ENCODE data around the gene RGS8.

The RGS8 gene

DNA sequence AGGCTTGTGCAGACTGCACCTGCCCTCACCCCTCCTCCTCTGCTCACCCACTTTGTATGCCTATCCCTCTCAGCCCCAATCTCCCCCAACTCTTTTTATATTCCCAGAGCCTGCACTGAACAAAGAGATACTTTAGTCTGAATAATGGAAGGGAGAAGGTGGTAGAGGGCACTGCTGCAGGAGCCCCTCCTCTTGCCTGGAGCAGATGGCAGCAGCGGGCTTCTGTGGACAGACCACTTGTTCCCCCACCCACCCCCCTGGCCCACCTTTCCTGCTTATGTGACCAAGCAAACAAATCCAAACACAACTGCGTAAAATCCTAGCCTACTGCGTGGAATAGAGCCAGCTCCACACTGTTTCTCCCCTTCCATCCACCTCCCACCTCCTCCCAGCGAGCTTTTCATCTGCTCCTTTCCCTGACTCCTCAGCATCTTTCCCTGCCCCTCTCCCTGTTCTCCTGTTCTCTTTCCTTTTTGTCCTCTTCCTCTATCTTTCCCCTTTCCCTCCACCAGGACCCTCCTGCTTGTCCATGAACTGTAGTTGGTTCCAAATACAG is 27.5 kb downstream of the RGS8 start:
- Histone ChIP-seq H3K27me3 (ENCODE audit: insufficient read depth, low read length) (peaks cover 54% of the 10 kb centered on the region), H2AFZ (ENCODE audit: low read length, unreplicated experiment) (no peak overlapping the region), H3K4me1 (ENCODE audit: control insufficient read depth, insufficient read depth, low read length, unreplicated experiment) (no peaks in the 10 kb centered on the region), H3K27ac (ENCODE audit: low read depth, low read length) (no peak overlapping the region), H3K36me3 (ENCODE audit: insufficient read depth, low read length) (no peaks in the 10 kb centered on the region), H3K79me2 (ENCODE audit: control insufficient read depth, insufficient read depth, low read length, unreplicated experiment) (no peaks in the 10 kb centered on the region), H3K4me3 (ENCODE audit: low read depth, low read length) (no peak overlapping the region)

DNA sequence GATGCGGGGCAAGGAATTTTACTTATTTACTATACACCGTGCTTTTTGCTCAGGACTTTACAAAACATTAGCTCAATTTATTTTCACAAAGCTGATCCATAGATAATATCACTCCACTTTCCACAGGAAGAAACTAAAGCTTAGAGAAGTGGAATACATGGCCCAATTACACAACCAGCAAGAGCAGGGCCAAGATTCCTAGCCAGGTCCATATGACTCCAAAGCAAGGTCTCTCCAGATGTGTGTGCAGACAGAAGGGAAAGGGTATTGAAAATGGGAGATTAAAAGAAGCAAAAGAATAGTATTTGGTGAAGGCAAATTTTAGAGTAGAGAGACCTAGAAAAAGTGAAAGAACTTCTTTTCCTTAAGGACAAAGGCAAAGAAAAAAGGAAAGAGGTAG is 30.4 kb downstream of the RGS8 start:
- H3K4me1 ChIP-seq (ENCODE audit: control insufficient read depth, insufficient read depth, low read length, unreplicated experiment) = no peaks in the 10 kb centered on the region

DNA sequence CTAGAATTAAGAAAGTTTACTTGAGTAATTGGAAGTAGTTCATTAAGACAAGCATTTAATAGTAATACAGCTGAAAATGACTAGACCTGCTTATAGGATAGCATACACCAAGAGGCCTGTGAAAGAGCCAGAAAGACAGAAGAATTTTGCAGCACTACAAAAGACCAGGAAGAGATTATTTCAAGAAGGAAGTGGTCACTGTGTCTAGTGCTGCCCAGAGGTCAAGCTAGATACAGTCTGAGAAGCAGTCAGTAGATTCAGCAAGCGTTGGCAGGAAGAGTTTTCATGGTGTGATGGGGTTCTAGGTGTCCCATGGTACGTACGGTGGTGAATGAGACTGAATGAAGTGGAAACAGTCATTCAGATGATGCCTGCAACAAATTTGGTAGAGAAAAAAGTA is 31.5 kb downstream of the RGS8 start:
- no peaks in the 10 kb centered on the region for H3K79me2 ChIP-seq (ENCODE audit: control insufficient read depth, insufficient read depth, low read length, unreplicated experiment)
- no peaks in the 10 kb centered on the region for H3K4me1 ChIP-seq (ENCODE audit: control insufficient read depth, insufficient read depth, low read length, unreplicated experiment)
- H3K4me3 ChIP-seq (ENCODE audit: low read depth, low read length) = no peak overlapping the region
- H2AFZ ChIP-seq (ENCODE audit: low read length, unreplicated experiment) = no peak overlapping the region
- no peak overlapping the region for H3K27ac ChIP-seq (ENCODE audit: low read depth, low read length)
- no peaks in the 10 kb centered on the region for H3K36me3 ChIP-seq (ENCODE audit: insufficient read depth, low read length)
- peaks cover 18% of the 10 kb centered on the region for H3K27me3 ChIP-seq (ENCODE audit: insufficient read depth, low read length)

More for the DNA sequence above, 30.4 kb downstream of the RGS8 start:
- Histone ChIP-seq H3K4me3 (ENCODE audit: low read depth, low read length) (no peak overlapping the region), H3K27me3 (ENCODE audit: insufficient read depth, low read length) (peaks cover 28% of the 10 kb centered on the region), H3K27ac (ENCODE audit: low read depth, low read length) (no peak overlapping the region), H3K79me2 (ENCODE audit: control insufficient read depth, insufficient read depth, low read length, unreplicated experiment) (no peaks in the 10 kb centered on the region), H2AFZ (ENCODE audit: low read length, unreplicated experiment) (no peak overlapping the region), H3K36me3 (ENCODE audit: insufficient read depth, low read length) (no peaks in the 10 kb centered on the region)

DNA sequence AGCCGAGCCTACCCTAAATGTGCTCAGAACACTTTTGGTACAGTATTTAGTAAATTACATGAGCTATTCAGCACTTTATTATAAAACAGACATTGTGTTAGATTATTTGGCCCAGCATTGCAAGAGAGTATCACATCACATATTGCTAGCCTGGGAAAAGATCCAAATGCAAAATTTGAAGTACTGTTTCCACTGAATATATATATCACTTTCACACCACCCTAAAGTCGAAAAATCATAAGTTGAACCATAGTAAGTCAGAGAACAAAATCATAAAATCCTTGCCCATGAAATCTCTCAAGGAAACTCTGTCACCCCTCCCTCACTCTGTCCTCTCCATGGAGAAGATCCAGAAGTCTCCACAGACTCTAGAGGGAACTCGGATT is 33.1 kb downstream of the RGS8 start:
- Histone ChIP-seq H2AFZ (ENCODE audit: low read length, unreplicated experiment) (no peak overlapping the region), H3K27me3 (ENCODE audit: insufficient read depth, low read length) (peaks cover 4% of the 10 kb centered on the region), H3K4me1 (ENCODE audit: control insufficient read depth, insufficient read depth, low read length, unreplicated experiment) (no peaks in the 10 kb centered on the region), H3K79me2 (ENCODE audit: control insufficient read depth, insufficient read depth, low read length, unreplicated experiment) (no peaks in the 10 kb centered on the region), H3K4me3 (ENCODE audit: low read depth, low read length) (no peak overlapping the region), H3K36me3 (ENCODE audit: insufficient read depth, low read length) (no peaks in the 10 kb centered on the region), H3K27ac (ENCODE audit: low read depth, low read length) (no peak overlapping the region)

DNA sequence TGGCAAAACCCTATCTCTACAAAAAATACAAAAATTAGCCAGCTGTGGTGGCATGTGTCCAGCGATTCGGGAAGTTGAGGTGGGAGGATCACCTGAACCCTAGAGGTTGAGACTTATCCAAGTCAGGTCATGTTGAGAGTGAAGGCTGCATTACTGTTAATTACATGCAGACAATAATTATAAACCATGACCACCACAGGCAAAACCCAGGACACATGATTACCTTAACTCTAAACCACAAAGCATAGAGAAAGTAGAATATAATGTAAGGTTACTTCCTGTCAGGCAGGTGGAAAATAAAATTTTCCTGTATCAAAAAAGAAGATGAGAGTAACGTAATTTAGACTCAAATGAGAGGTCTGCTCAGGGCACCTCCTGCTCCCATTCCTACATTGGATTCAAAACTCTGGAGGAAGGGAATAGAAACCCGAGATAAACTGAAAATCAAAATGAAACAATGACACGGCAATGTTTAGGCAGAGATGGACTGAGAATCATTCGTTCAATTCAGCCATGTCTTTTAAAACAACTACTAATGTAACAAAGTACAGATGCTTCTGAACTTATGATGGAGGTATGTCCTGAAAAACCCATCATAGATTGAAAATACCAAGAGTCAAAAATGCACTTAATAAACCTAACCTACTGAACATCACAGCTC is 33.6 kb downstream of the RGS8 start:
- H3K27ac ChIP-seq (ENCODE audit: low read depth, low read length) = no peak overlapping the region
- H3K4me3 ChIP-seq (ENCODE audit: low read depth, low read length) = no peak overlapping the region
- no peak overlapping the region for H2AFZ ChIP-seq (ENCODE audit: low read length, unreplicated experiment)
- no peaks in the 10 kb centered on the region for H3K4me1 ChIP-seq (ENCODE audit: control insufficient read depth, insufficient read depth, low read length, unreplicated experiment)
- H3K36me3 ChIP-seq (ENCODE audit: insufficient read depth, low read length) = no peaks in the 10 kb centered on the region
- peaks cover 6% of the 10 kb centered on the region for H3K27me3 ChIP-seq (ENCODE audit: insufficient read depth, low read length)
- no peaks in the 10 kb centered on the region for H3K79me2 ChIP-seq (ENCODE audit: control insufficient read depth, insufficient read depth, low read length, unreplicated experiment)

DNA sequence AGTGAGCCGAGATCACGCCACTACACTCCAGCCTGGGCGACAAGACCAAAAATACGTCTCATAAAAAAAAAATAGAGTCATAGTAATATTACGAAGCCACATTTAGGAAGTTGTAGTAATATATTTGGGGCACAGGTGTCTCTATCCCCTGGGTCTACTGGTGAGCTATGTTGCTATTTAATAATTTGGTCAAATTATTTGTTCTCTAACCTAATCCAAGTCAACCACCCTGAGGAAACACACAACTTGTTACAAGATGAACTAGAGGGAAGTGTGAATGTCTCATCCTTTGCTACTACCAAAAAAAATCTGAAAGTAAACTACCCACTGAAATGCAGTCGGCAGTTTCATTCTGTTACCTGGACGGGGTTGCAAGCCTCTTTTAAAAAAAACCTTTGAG is 35.3 kb downstream of the RGS8 start:
- Histone ChIP-seq H3K4me1 (ENCODE audit: control insufficient read depth, insufficient read depth, low read length, unreplicated experiment) (no peaks in the 10 kb centered on the region), H3K27ac (ENCODE audit: low read depth, low read length) (no peak overlapping the region), H2AFZ (ENCODE audit: low read length, unreplicated experiment) (no peak overlapping the region), H3K4me3 (ENCODE audit: low read depth, low read length) (no peak overlapping the region), H3K36me3 (ENCODE audit: insufficient read depth, low read length) (no peaks in the 10 kb centered on the region), H3K27me3 (ENCODE audit: insufficient read depth, low read length) (peaks cover 8% of the 10 kb centered on the region), H3K79me2 (ENCODE audit: control insufficient read depth, insufficient read depth, low read length, unreplicated experiment) (no peaks in the 10 kb centered on the region)

DNA sequence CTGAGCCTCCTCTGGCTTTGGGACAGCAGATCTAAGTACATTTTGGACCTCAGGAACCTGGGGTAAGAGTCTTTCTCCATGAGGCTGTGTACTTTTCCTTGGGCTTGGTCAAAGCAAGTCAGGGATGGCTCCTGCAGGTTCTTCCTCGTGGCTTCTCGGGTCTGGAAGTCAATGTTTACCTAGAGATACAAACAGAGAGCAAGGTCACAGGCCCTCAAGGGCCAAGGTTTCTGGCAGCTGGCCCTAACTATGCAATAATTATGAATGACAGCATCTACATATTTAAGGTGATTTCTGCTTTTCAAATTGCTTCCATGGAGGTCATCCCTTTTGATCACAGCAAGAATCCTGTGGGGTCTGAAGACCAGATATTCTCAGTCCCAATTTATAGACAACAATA is 37.6 kb downstream of the RGS8 start:
- Histone ChIP-seq H3K27ac (ENCODE audit: low read depth, low read length) (no peak overlapping the region), H3K79me2 (ENCODE audit: control insufficient read depth, insufficient read depth, low read length, unreplicated experiment) (no peaks in the 10 kb centered on the region), H3K4me1 (ENCODE audit: control insufficient read depth, insufficient read depth, low read length, unreplicated experiment) (no peaks in the 10 kb centered on the region)

DNA sequence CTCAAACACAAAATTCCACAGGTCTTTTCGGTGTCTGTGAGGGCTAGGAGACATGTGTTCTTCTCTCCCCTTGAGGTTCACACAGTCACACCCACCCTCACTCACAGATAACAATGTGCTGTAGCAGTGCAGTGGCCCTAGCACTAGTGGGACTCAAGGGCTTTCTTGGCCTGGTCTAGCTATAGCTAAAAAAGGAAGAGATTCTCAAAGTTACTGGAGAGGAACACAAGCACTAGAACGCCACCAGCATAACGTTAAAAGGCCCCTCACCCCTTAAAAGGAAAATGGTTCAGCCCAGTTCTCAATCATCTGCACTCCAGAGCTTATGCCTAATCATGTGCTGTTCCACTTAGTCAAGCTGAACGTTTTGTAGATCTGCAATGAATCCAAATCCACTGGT is 39.5 kb downstream of the RGS8 start:
- Histone ChIP-seq H3K36me3 (ENCODE audit: insufficient read depth, low read length) (no peaks in the 10 kb centered on the region), H3K4me3 (ENCODE audit: low read depth, low read length) (no peak overlapping the region), H3K27me3 (ENCODE audit: insufficient read depth, low read length) (peaks cover 21% of the 10 kb centered on the region; the same call in 1 of the 2 replicates), H3K79me2 (ENCODE audit: control insufficient read depth, insufficient read depth, low read length, unreplicated experiment) (no peaks in the 10 kb centered on the region), H3K4me1 (ENCODE audit: control insufficient read depth, insufficient read depth, low read length, unreplicated experiment) (no peaks in the 10 kb centered on the region), H3K27ac (ENCODE audit: low read depth, low read length) (no peak overlapping the region), H2AFZ (ENCODE audit: low read length, unreplicated experiment) (no peak overlapping the region)

More for the DNA sequence above, 37.6 kb downstream of the RGS8 start:
- Histone ChIP-seq H2AFZ (ENCODE audit: low read length, unreplicated experiment) (no peak overlapping the region), H3K4me3 (ENCODE audit: low read depth, low read length) (no peak overlapping the region), H3K27me3 (ENCODE audit: insufficient read depth, low read length) (peaks cover 8% of the 10 kb centered on the region), H3K36me3 (ENCODE audit: insufficient read depth, low read length) (no peaks in the 10 kb centered on the region)

DNA sequence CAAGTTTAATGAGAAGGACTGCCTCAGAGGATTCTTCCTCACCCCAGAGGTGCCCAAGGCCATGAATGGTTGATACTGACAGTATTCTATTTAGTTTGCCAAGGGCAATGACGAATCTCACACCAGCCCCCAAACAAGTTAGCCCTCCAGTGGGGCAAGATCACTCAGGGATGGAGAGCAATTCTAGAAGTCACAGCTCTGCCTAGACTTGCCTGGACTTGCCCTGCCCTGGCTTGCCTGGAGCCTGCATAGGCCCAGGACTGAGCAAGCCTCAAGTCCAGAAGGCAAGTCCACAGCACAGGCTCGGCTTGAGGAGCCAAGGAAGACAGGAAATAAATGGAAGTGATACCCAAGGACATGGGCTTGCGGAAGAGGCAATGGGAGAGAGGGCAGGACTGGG is 40.7 kb downstream of the RGS8 start:
- Histone ChIP-seq H3K36me3 (ENCODE audit: insufficient read depth, low read length) (no peaks in the 10 kb centered on the region), H3K4me1 (ENCODE audit: control insufficient read depth, insufficient read depth, low read length, unreplicated experiment) (no peaks in the 10 kb centered on the region), H3K27me3 (ENCODE audit: insufficient read depth, low read length) (peaks cover 24% of the 10 kb centered on the region; the same call in 1 of the 2 replicates), H3K79me2 (ENCODE audit: control insufficient read depth, insufficient read depth, low read length, unreplicated experiment) (no peaks in the 10 kb centered on the region), H2AFZ (ENCODE audit: low read length, unreplicated experiment) (no peak overlapping the region), H3K27ac (ENCODE audit: low read depth, low read length) (no peak overlapping the region), H3K4me3 (ENCODE audit: low read depth, low read length) (no peak overlapping the region)

DNA sequence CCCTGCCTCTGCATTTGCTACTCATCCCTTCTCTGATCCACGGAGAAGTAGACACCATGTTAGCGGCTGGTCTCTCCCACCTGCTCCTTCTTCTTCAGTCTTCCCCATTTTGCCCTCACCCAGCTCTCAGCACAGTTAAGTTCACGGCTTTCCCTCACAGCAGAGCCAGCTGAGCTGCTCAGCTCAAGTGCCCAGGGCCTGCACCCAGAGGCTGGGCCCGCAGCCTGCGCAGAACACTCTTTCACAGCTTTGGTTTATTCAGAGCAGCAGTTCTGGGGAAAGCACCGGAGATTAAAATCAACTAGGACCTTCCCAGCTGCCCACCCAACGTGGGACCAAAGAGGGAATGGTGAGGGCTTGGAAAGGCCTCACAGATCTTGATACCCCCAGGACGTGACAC is 41.9 kb downstream of the RGS8 start:
- Histone ChIP-seq H3K27me3 (ENCODE audit: insufficient read depth, low read length) (peaks cover 24% of the 10 kb centered on the region), H3K36me3 (ENCODE audit: insufficient read depth, low read length) (no peaks in the 10 kb centered on the region), H3K27ac (ENCODE audit: low read depth, low read length) (no peak overlapping the region), H3K79me2 (ENCODE audit: control insufficient read depth, insufficient read depth, low read length, unreplicated experiment) (no peaks in the 10 kb centered on the region), H2AFZ (ENCODE audit: low read length, unreplicated experiment) (no peak overlapping the region), H3K4me3 (ENCODE audit: low read depth, low read length) (no peak overlapping the region), H3K4me1 (ENCODE audit: control insufficient read depth, insufficient read depth, low read length, unreplicated experiment) (no peaks in the 10 kb centered on the region)

DNA sequence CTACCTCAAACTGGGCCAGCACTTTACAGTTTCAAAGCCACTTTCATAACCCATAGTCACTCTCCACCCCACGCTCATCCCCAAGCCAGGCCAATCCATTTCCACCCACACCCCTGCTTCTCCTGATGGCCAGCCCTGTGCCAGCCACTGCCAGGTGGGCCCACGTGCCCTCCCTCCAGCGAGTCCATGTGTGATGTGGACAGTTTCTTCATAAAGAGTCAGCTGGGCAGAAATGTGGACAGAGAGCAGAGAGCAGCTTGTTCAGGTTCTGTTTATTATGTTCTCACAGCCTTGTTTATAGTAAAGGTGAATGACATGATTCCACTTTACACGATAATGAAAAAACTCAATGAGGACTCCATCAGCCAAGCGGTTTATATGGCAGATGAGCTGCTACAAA is 42.8 kb downstream of the RGS8 start:
- Histone ChIP-seq H3K4me3 (ENCODE audit: low read depth, low read length) (no peak overlapping the region), H3K4me1 (ENCODE audit: control insufficient read depth, insufficient read depth, low read length, unreplicated experiment) (no peaks in the 10 kb centered on the region), H3K27me3 (ENCODE audit: insufficient read depth, low read length) (peaks cover 24% of the 10 kb centered on the region)

More for the DNA sequence above, 42.8 kb downstream of the RGS8 start:
- no peak overlapping the region for H2AFZ ChIP-seq (ENCODE audit: low read length, unreplicated experiment)
- H3K79me2 ChIP-seq (ENCODE audit: control insufficient read depth, insufficient read depth, low read length, unreplicated experiment) = no peaks in the 10 kb centered on the region
- H3K36me3 ChIP-seq (ENCODE audit: insufficient read depth, low read length) = no peaks in the 10 kb centered on the region
- H3K27ac ChIP-seq (ENCODE audit: low read depth, low read length) = no peak overlapping the region
